NT2/D1 (cell line): Measurements from ENCODE around the gene THBS1.

Experiments
- SUZ12 ChIP-seq: IDR thresholded peaks from 2 replicates; pipeline ENCODE4 v1.6.1; 2011; ENCODE audit not compliant: insufficient read length, insufficient read depth; ENCODE audit errors: extremely low read depth
- YY1 ChIP-seq: IDR thresholded peaks from 2 replicates; pipeline ENCODE4 v1.6.1; 2011; ENCODE audit not compliant: insufficient read length, insufficient read depth
- ZNF274 ChIP-seq: IDR thresholded peaks from 2 replicates; pipeline ENCODE4 v1.6.1; 2011; ENCODE audit warnings: mild to moderate bottlenecking, low read depth, low read length

DNA sequence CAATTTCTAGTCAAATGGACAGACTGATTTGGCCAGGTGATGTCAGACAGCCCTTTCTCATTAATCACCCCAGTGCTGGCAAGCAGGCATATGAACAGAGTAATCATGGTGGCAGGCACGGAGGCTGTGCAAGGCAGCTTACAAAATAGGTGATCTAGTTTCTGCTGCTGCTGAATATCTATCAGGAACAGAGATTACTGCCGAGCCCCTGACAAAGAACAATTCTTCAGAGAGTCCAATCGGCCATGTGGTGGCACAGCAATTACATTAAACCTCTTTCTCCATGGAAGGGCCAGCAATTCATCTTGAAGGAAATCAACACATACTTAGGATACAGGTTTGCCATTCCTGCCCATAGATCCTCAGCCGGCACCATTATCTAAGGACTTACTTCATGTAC is 32.3 kb upstream of the THBS1 start:
- TF ChIP-seq YY1 (no peak), SUZ12 (no peak), ZNF274 (no peak)
